Muscle of leg (tissue), 11 donors: ENCODE measurements around the gene VAV2. TPM values are rescaled to one million over a fixed set of nuclear protein-coding genes. Genes with fewer than 3 reads are reported as not detected.

Experiments used
- DNase-seq: peaks from one replicate; pipeline ENCODE4 v3.0.0; 2013
- H3K27ac ChIP-seq: one replicate; pipeline ENCODE4 v1.5.1; 2013; ENCODE audit warnings: mild to moderate bottlenecking, low read length, control low read depth
- H3K27me3 ChIP-seq: one replicate; pipeline ENCODE4 v1.6.1; 2013; ENCODE audit warnings: low read length; ENCODE audit not compliant: control insufficient read depth, insufficient read depth
- H3K36me3 ChIP-seq: one replicate; pipeline ENCODE4 v1.6.1; 2013; ENCODE audit warnings: low read length; ENCODE audit not compliant: control insufficient read depth, insufficient read depth
- H3K4me1 ChIP-seq: one replicate; pipeline ENCODE4 v1.6.1; 2013; ENCODE audit warnings: low read length; ENCODE audit not compliant: control insufficient read depth, insufficient read depth
- H3K4me3 ChIP-seq: one replicate; pipeline ENCODE4 v1.5.1; 2013; ENCODE audit warnings: low read length, control low read depth
- H3K9me3 ChIP-seq: replicated peaks from 2 replicates; pipeline ENCODE4 v1.6.1; 2013; ENCODE audit warnings: low read depth, low read length; ENCODE audit not compliant: control insufficient read depth
- WGBS: methylation state at CpG from one replicate; pipeline ENCODE4 v1.1.5; 2013; ENCODE audit warnings: missing lambda C conversion rate; ENCODE audit not compliant: insufficient coverage; 5-methylcytosine and 5-hydroxymethylcytosine counted together
- polyA plus RNA-seq, 8 donors: library from polyadenylated mRNA; unstranded; fragments of 120-200 nt; gene quantifications; one replicate each; pipeline versions ENCODE4 v1.2.1 to v1.2.3, GENCODE V29; 2013; ENCODE audit warnings: inconsistent platforms in 1 of 8, low replicate concordance in 1 of 8; ENCODE audit not compliant: insufficient read length in 8 of 8, insufficient read depth in 1 of 8
- total RNA-seq: library from RNA; stranded (reverse); fragments of 120-200 nt; gene quantifications from one replicate; pipeline ENCODE4 v1.2.4, GENCODE V29; 2013

VAV2 gene
- total and polyA plus RNA-seq, 9 donors: 7.4 to 19.1 (median 16.0) TPM

DNA sequence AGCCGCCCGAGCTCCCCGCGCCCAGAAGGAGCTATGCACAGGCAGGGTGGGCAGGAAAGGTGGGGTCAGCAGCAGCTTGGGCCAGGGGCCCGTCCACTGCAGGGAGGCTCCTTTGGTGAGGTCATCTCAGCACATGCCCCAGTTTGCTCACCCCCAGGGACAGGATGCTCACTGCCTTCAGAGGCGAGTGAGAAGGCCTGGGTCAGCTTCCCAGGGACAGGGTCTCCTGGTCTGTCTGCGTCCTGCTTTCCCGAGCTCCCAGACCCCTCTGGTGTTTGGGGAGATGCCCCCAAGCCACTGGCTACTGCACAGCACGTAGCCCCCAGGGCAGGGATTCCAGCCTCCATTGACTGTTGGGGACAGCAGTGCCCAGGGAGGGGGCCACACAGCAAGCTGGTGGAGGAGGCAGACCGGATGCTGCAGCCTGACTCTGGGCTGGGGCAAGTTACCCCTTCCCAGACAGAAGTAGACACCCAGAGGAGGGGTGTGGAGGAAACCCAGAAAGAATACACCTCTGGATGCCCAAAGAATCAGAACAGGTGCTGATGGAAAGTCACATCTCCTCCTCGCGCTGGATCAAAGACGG, 253.4 kb downstream of the VAV2 start:
- 42% methylated on average over 9 of the region's 13 CpGs for WGBS

DNA sequence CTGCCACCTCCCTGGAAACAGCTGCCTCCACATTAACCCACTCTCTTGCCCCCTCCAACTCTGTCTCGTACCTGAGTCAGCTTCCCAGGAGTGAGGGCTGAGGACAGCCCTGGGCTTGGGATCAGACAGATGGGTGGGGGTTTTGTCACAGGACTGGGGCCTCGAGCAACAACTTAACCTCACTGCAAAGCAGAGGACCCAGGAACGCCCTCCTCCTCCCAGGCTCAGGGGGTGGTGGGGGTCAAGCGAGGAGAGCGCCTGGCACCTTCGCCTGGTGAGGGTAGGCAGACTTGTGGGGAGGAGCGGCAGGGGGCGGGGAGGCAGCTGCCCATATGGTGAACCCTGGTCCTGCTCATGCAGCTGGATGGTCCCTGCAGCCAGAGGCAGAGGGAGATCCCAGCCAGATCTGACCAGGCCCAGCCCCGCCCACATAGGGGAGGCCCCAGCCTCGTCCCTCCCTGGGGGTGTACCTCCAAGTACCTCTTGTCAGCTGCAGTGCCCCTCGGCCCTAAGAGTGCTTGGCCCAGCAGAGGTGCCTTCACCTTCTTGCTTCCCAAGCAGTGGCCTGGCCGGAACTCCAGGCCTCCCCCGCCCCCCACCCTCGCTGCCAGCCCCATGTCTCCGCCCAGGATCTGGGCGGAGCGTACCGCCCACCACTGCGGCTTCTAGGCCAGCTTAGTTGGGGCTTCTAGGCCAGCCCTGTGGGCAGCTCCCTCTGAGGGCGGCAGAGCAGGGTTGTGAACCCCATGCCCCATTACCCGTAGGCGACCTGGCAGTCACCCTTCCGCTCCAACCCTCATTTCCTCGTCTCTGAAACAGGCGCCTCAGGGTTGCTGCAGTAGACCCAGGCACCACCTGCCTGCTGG, 254.1 kb downstream of the VAV2 start, which contains the start of gene SARDH:
Gene SARDH, minus strand, starts transcription at position 579 of the 866 bp plus-strand sequence. CDS start 4,179 bp downstream, outside the sequence.
- peaks cover 6% of the 10 kb centered on the region for H3K27me3 ChIP-seq
- H3K27ac ChIP-seq: peak within 1 kb of the TSS; percentile 69
- WGBS: under 1% methylated on average over 17 of the region's 25 CpGs
- peak; percentile 81 for DNase-seq
- peak within 1 kb of the TSS; percentile 43 for H3K4me3 ChIP-seq
- no peaks in the 10 kb centered on the region for H3K9me3 ChIP-seq
- H3K4me1 ChIP-seq: peaks cover 30% of the 10 kb centered on the region
- H3K36me3 ChIP-seq: no peaks in the 10 kb centered on the region

More for the DNA sequence above, 253.4 kb downstream of the VAV2 start:
- Histone ChIP-seq H3K36me3 (no peaks in the 10 kb centered on the region), H3K9me3 (no peaks in the 10 kb centered on the region), H3K27me3 (peaks cover 7% of the 10 kb centered on the region), H3K27ac (no peak overlapping the region), H3K4me3 (no peak overlapping the region), H3K4me1 (peaks cover 30% of the 10 kb centered on the region)
- DNase-seq: no peak

DNA sequence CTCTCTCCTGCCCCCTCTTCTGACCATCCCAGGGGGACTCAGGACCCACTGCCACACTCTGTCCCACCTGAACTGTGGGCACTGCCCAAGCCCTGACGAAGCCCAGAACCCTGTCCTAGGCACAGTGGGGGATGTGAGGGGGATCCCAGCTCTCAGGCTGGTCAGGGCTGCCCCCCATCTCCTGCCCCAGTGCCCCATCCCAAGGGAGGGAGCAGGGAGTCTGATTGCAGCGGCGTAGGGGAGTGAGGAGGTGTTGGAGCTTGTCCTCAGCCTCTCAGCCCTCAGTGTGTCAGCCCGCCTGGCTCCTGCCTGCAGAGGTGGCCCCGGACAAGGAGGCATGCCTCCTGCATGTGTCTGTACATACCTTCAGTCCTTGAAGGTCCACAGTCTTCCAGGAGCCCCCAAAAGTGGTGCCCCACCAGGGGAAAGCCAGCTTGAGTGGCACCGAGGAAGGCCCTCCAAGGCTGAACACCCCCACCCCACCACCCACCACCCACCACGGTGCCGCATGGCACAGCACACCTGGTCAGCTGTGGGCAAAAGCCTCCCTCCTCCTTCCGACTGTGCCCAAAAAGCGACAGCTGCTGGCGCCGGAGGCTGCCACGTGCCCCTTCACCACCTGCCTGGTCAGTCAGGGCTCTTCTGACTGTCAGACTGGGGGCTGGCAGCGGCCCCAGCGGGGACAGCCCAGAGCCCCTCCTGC, 254.9 kb downstream of the VAV2 start:
- DNase-seq: peak; percentile 85
- 47% methylated on average over 10 of the region's 15 CpGs for WGBS

DNA sequence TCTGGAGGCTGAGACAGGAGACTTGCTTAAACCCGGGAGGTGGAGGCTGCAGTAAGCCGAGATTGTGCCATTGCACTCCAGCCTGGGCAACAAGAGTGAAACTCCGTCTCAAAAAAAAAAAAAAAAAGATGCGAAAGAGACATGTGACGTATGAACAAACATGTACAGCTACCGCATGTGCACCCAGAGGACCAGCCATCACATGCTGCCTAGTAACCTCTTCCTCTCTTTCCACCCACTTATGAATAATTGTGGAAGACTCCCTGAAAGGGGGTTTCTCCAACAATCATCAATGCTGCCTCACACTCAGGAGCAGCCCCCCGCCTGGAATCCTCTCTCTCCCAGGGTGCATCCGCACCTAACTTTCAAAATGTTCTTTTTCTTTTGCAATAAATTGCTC, 256.2 kb downstream of the VAV2 start:
- no peaks in the 10 kb centered on the region for H3K36me3 ChIP-seq
- H3K27ac ChIP-seq: no peak overlapping the region
- 90% methylated on average over 2 of the region's 8 CpGs for WGBS
- H3K27me3 ChIP-seq: peaks cover 4% of the 10 kb centered on the region
- no peaks in the 10 kb centered on the region for H3K9me3 ChIP-seq
- peaks cover 36% of the 10 kb centered on the region for H3K4me1 ChIP-seq
- DNase-seq: no peak
- H3K4me3 ChIP-seq: no peak overlapping the region

More for the DNA sequence above, 254.9 kb downstream of the VAV2 start:
- H3K27ac ChIP-seq: peak overlapping the region; percentile 69
- H3K36me3 ChIP-seq: no peaks in the 10 kb centered on the region
- H3K4me1 ChIP-seq: peaks cover 30% of the 10 kb centered on the region
- peaks cover 5% of the 10 kb centered on the region for H3K27me3 ChIP-seq
- no peak overlapping the region for H3K4me3 ChIP-seq
- H3K9me3 ChIP-seq: no peaks in the 10 kb centered on the region

DNA sequence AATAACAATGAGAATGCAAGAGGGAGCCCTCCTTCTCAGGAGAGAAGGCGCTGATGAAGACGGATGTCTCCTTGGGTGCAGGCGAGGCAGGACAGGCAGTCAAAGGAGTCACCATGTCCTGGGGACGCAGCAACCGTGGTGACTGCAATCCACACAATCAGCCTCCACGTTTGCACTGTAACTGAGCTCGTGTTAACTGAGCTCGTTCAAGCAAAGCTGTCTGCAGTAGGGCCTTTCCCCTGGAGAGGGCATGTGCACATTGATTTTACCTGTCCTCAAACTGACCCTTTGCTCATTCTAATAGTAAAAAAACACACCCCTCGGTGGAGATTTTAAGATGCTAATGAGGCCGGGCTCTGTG, 256.7 kb downstream of the VAV2 start:
- Histone ChIP-seq H3K36me3 (no peaks in the 10 kb centered on the region), H3K4me1 (peaks cover 36% of the 10 kb centered on the region), H3K9me3 (no peaks in the 10 kb centered on the region), H3K27me3 (peaks cover 4% of the 10 kb centered on the region), H3K4me3 (no peak overlapping the region), H3K27ac (no peak overlapping the region)
- no peak for DNase-seq
- WGBS: 42% methylated on average over 8 of the region's 10 CpGs

DNA sequence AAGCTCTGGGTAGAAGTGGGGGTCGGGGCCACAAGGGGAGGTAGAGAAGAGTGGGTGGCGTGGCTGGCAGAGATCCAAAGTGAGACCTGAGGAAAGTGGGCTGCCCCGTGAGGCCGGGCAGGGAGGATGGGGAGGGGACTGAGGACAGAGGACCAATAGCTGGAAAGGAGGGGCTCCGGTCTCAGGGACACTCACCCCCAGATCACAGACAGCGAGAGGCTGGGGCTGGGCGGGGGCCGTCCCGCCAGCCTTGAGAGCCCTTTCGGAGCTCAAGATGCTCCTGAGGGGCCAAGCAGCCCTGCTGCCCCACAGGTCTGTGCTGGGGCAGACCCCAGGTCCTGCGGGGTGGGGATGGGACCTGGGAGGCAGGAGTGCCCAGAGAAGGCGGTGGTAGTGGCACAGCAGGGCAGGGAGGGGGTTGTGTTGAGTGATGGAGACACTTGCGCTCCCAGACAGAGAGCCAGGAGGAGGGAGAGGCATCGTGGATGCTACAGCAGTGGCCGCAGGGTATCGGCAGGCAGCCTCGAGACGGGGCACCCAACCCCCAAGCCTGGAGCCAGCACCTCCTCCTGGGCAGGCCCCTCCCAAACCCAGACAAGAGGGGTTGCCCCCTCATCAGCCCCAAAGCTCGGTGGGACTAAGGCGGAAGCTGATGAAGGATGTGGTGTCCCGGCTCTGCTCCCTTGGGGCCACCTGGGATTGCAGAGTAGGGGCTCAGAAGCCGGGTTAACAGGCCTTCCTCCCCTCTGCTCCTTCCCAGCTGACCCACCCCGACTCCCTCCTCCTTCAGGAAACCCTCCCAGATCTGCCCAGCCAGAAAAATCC, 257.3 kb downstream of the VAV2 start:
- H3K27me3 ChIP-seq: peaks cover 6% of the 10 kb centered on the region
- no peak overlapping the region for H3K4me3 ChIP-seq
- peak; percentile 5 for DNase-seq
- H3K9me3 ChIP-seq: no peaks in the 10 kb centered on the region
- H3K4me1 ChIP-seq: peaks cover 36% of the 10 kb centered on the region
- H3K27ac ChIP-seq: no peak overlapping the region
- H3K36me3 ChIP-seq: no peaks in the 10 kb centered on the region
- 65% methylated on average over 11 of the region's 23 CpGs for WGBS

DNA sequence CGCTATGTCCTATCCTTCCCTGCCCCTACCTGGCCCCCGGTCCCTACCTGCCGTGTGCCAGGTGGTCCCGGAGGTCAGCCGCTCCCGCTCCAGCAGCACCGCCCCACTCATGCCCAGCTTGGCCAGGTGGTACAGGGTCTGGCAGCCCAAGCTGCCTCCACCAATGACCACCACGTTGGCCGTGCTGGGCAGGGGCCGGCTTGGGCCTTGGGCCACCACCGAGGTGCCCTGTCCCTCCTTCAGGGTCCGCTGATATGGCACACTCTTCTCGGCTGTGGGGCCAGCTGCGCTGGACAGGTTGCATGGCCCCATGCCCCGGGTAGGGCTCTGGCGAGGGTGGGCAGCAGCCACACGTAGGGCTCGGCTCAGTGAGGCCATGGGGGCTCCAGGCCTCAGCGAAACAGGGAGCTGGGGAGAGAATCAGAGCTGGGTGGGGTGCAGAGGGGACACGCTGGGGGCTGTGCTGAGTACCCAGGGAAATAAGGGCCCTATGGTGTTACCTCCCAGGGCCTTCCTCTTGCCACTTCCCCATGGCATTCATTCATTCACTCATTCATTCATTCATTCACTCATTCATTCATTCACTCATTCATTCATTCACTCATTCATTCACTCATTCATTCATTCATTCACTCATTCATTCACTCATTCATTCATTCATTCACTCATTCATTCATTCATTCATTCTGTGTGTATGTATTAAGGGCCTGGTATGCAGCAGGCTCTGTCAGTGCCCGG, 258.2 kb downstream of the VAV2 start:
- H3K27me3 ChIP-seq: peaks cover 2% of the 10 kb centered on the region
- DNase-seq: peak; percentile 2
- H3K4me3 ChIP-seq: no peak overlapping the region
- WGBS: 79% methylated on average over 18 of the region's 21 CpGs
- no peak overlapping the region for H3K27ac ChIP-seq
- no peaks in the 10 kb centered on the region for H3K9me3 ChIP-seq
- H3K4me1 ChIP-seq: peaks cover 34% of the 10 kb centered on the region
- no peaks in the 10 kb centered on the region for H3K36me3 ChIP-seq

DNA sequence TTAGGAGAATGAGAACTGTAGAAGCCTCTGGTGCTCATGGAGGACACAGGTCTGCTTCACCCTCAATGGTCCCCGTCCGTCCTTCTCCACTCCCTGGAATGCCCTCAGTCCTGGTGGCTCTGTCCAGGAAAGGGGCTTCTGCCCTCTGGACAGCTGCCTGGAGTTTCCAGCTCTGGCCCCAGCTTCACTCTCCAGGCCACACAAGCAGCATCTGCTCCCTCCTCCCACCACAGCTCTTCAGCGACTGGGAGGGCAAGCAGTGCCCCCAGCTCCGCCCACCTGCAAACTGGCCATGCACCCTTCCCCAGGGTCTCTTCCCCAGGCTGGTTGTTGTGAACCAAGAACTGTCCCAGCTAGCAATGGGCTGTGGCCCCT, 258.7 kb downstream of the VAV2 start:
- 78% methylated on average over 4 of the region's 4 CpGs for WGBS

DNA sequence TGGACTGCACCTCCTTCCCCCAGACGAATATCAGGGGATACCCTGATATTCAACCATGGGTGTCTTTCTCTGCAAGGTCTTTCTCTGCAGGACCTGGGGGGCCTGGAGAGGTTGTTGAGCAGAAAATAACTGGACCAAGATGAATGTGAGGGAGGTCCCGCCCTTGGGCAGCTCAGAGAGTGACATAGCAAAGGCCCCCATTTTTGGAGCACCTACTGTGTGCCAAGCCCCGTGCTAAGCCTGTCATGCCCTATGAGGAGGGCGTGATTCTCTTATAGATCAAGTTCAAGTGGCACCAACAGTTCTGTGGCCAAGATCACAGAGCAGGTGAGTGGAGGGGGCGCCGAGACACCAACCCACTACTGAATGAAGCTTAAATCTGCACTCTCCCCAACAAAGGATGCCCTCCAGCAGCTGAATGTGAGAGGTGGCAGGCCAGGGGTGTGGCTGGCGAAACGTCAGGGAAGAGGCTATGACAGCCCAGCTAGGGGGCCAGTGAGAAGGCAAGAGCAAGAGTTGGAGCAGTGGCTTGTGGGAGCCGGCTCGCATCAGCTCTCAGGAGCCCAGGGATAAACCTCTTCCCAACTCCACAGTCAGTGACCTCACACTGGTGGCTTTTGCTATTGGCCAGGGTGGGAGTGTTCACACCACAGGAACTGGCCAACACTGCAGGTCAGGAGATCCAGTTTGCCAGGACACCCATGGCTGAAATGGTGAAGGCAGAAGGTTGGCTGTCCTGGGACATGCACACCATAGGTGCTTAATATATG, 259.3 kb downstream of the VAV2 start:
- Histone ChIP-seq H3K36me3 (no peaks in the 10 kb centered on the region), H3K4me1 (peaks cover 23% of the 10 kb centered on the region), H3K9me3 (no peaks in the 10 kb centered on the region), H3K27me3 (peaks cover 2% of the 10 kb centered on the region), H3K4me3 (no peak overlapping the region), H3K27ac (no peak overlapping the region)
- WGBS: 89% methylated on average over 2 of the region's 10 CpGs
- DNase-seq: no peak

More for the DNA sequence above, 258.7 kb downstream of the VAV2 start:
- no peaks in the 10 kb centered on the region for H3K9me3 ChIP-seq
- H3K27ac ChIP-seq: no peak overlapping the region
- peaks cover 29% of the 10 kb centered on the region for H3K4me1 ChIP-seq
- H3K4me3 ChIP-seq: no peak overlapping the region
- H3K27me3 ChIP-seq: peaks cover 2% of the 10 kb centered on the region
- H3K36me3 ChIP-seq: no peaks in the 10 kb centered on the region
- DNase-seq: peak; percentile 4
